Measurements from ENCODE around the gene FIGN. TPM values are rescaled to one million over a fixed set of nuclear protein-coding genes. Genes with fewer than 3 reads are reported as not detected.

FIGN gene
- total and polyA plus RNA-seq, 10 of the 15 experiments (the other 5 are each of a cell fraction or from before 2014, with no cell fraction given), result under 0.01 to 0.01 TPM; not detected in 8

DNA sequence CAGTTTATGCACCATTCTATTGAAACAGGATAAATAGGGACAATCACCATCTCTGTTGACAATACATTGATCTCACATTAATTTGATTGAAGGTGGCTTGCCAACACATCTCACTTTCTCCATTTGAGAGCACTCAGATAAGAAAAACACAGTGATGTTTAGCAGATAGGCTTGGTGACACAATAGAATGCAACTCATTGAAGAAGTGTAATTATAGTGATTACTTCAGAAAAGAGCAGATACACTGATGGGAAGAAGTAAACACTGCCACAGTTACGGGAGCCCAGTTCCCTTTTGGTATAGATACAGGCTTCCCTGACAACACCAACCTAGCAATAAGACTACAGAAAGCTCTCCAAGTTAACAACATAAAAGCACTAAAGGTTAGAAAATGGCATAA, 89.1 kb downstream of the FIGN start:
- Histone ChIP-seq H3K4me2 (ENCODE audit: control insufficient read depth, insufficient read depth) (no peak overlapping the region), H3K27ac (ENCODE audit: control insufficient read depth, insufficient read depth) (no peak overlapping the region), H3K9me3 (replicated peaks; ENCODE audit: control insufficient read depth, insufficient read depth, low read length) (no peaks in the 10 kb centered on the region), H2AFZ (ENCODE audit: control insufficient read depth, low read depth, low read length) (no peak overlapping the region), H3K27me3 (replicated peaks in 1 of 2; ENCODE audit: control insufficient read depth in 2 of 2, insufficient read depth in 2 of 2, low read length in 1 of 2) (no peaks in the 10 kb centered on the region), H3K9ac (ENCODE audit: control insufficient read depth, insufficient read depth, low read length) (no peak overlapping the region), H3K79me2 (ENCODE audit: control insufficient read depth, insufficient read depth, low read length) (no peaks in the 10 kb centered on the region), H4K20me1 (ENCODE audit: control insufficient read depth, insufficient read depth) (no peaks in the 10 kb centered on the region), H3K4me3 (no peak overlapping the region), H3K4me1 (ENCODE audit: control insufficient read depth, insufficient read depth, low read length) (no peaks in the 10 kb centered on the region), H3K36me3 (ENCODE audit: control insufficient read depth in 2 of 2, insufficient read depth in 2 of 2, low read length in 1 of 2) (no peaks in the 10 kb centered on the region)
- ChIA-PET POLR2A (no interaction called here), CTCF (interaction anchor here (0.6 kb wide), 2 partner anchors 320 to 462 kb away, joined by 3 read pairs; no protein-coding TSS in a partner anchor), RAD21 (ENCODE audit: unreplicated experiment) (no interaction called here), SMC1A (ENCODE audit: uncharacterized antibody, unreplicated experiment) (interaction anchor here (0.8 kb wide), 1 partner anchor 9 kb away, joined by 4 read pairs; no protein-coding TSS in a partner anchor)
- in situ Hi-C loops (cut with MboI), result no loop called here
- DNase-seq (ENCODE audit: low read depth, low spot score) (no peak), ATAC-seq (no peak), FAIRE-seq (no peak)
- BruUV-seq (replicated peaks), result no TSS peak
- intact Hi-C loops (cut with micrococcal nuclease; ENCODE audit: unreplicated experiment), result no loop called here
- TF ChIP-seq PML (IDR thresholded peaks at IDR 0.05; ENCODE audit: low read length), result no peak
- TF ChIP-seq HDAC6 (IDR thresholded peaks at IDR 0.05; ENCODE audit: unreplicated experiment), result no peak
- no peak for TF ChIP-seq MTA2 (IDR thresholded peaks at IDR 0.05; ENCODE audit: low read depth)
- 0% methylated on average over 1 of the region's 1 CpG for WGBS (ENCODE audit: insufficient coverage, insufficient replicate concordance, low lambda C conversion rate, missing lambda C conversion rate)

DNA sequence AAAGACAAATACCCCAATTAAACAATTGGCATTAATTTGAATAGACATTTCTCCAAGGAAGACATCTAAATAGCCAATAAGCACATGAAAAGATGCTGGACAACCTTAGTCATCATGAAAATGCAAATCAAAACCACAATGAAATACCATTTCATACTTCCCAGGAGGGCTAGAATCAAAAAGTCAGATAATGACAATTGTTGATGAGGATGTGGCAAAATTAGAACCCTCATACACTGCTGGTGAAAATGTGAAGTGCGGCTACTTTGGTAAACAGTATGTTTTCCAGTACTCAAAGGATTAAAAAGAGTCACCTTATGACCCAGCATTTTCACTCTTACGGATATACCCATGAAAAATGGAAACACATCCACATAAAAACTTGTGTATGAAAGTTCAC, 91.6 kb downstream of the FIGN start:
- Histone ChIP-seq H3K9ac (ENCODE audit: control insufficient read depth, insufficient read depth, low read length) (no peak overlapping the region), H3K36me3 (ENCODE audit: control insufficient read depth in 2 of 2, insufficient read depth in 2 of 2, low read length in 1 of 2) (no peaks in the 10 kb centered on the region), H3K4me2 (ENCODE audit: control insufficient read depth, insufficient read depth) (no peak overlapping the region), H3K9me3 (replicated peaks; ENCODE audit: control insufficient read depth, insufficient read depth, low read length) (no peaks in the 10 kb centered on the region), H3K79me2 (ENCODE audit: control insufficient read depth, insufficient read depth, low read length) (no peaks in the 10 kb centered on the region), H3K27ac (ENCODE audit: control insufficient read depth, insufficient read depth) (no peak overlapping the region), H4K20me1 (ENCODE audit: control insufficient read depth, insufficient read depth) (no peaks in the 10 kb centered on the region), H3K4me1 (ENCODE audit: control insufficient read depth, insufficient read depth, low read length) (no peaks in the 10 kb centered on the region), H3K27me3 (replicated peaks in 1 of 2; ENCODE audit: control insufficient read depth in 2 of 2, insufficient read depth in 2 of 2, low read length in 1 of 2) (no peaks in the 10 kb centered on the region), H3K4me3 (no peak overlapping the region), H2AFZ (ENCODE audit: control insufficient read depth, low read depth, low read length) (no peak overlapping the region)
- DNase-seq (ENCODE audit: low read depth, low spot score) (no peak), ATAC-seq (no peak), FAIRE-seq (no peak)
- SMC1A ChIA-PET (ENCODE audit: uncharacterized antibody, unreplicated experiment), result no interaction called here
- intact Hi-C loops (cut with micrococcal nuclease; ENCODE audit: unreplicated experiment), result no loop called here
- BruUV-seq (replicated peaks), result no TSS peak
- CTCF ChIA-PET, result interaction anchor here (0.6 kb wide), 1 partner anchor 14 kb away, joined by 3 read pairs; no protein-coding TSS in a partner anchor
- in situ Hi-C loops (cut with MboI), result no loop called here
- 32% methylated on average over 2 of the region's 2 CpGs for WGBS (ENCODE audit: insufficient coverage, insufficient replicate concordance, low lambda C conversion rate, missing lambda C conversion rate)
- POLR2A ChIA-PET, result no interaction called here
- RAD21 ChIA-PET (ENCODE audit: unreplicated experiment), result no interaction called here
- TF ChIP-seq SRF (IDR thresholded peaks at IDR 0.05; ENCODE audit: low read depth in 2 of 2, low read length in 2 of 2) (no peak), STAT3 (IDR thresholded peaks at IDR 0.05; ENCODE audit: low read depth, low read length) (no peak), POU2F2 (IDR thresholded peaks at IDR 0.05; ENCODE audit: borderline replicate concordance, low read depth, low read length) (no peak), SUZ12 (IDR thresholded peaks at IDR 0.05; ENCODE audit: unreplicated experiment) (no peak), NR2C1 (IDR thresholded peaks at IDR 0.05) (no peak), SP1 (IDR thresholded peaks at IDR 0.05; ENCODE audit: low read depth, low read length) (no peak)
- TF ChIP-seq, protein P1, sequence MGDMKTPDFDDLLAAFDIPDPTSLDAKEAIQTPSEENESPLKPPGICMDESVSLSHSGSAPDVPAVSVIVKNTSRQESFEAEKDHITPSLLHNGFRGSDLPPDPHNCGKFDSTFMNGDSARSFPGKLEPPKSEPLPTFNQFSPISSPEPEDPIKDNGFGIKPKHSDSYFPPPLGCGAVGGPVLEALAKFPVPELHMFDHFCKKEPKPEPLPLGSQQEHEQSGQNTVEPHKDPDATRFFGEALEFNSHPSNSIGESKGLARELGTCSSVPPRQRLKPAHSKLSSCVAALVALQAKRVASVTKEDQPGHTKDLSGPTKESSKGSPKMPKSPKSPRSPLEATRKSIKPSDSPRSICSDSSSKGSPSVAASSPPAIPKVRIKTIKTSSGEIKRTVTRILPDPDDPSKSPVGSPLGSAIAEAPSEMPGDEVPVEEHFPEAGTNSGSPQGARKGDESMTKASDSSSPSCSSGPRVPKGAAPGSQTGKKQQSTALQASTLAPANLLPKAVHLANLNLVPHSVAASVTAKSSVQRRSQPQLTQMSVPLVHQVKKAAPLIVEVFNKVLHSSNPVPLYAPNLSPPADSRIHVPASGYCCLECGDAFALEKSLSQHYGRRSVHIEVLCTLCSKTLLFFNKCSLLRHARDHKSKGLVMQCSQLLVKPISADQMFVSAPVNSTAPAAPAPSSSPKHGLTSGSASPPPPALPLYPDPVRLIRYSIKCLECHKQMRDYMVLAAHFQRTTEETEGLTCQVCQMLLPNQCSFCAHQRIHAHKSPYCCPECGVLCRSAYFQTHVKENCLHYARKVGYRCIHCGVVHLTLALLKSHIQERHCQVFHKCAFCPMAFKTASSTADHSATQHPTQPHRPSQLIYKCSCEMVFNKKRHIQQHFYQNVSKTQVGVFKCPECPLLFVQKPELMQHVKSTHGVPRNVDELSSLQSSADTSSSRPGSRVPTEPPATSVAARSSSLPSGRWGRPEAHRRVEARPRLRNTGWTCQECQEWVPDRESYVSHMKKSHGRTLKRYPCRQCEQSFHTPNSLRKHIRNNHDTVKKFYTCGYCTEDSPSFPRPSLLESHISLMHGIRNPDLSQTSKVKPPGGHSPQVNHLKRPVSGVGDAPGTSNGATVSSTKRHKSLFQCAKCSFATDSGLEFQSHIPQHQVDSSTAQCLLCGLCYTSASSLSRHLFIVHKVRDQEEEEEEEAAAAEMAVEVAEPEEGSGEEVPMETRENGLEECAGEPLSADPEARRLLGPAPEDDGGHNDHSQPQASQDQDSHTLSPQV (IDR thresholded peaks at IDR 0.05), result no peak
- TF ChIP-seq, protein P2, sequence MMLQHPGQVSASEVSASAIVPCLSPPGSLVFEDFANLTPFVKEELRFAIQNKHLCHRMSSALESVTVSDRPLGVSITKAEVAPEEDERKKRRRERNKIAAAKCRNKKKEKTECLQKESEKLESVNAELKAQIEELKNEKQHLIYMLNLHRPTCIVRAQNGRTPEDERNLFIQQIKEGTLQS (IDR thresholded peaks at IDR 0.05; ENCODE audit: borderline replicate concordance, extremely low read depth, low read depth, low read length), result no peak
- TF ChIP-seq, protein P3, sequence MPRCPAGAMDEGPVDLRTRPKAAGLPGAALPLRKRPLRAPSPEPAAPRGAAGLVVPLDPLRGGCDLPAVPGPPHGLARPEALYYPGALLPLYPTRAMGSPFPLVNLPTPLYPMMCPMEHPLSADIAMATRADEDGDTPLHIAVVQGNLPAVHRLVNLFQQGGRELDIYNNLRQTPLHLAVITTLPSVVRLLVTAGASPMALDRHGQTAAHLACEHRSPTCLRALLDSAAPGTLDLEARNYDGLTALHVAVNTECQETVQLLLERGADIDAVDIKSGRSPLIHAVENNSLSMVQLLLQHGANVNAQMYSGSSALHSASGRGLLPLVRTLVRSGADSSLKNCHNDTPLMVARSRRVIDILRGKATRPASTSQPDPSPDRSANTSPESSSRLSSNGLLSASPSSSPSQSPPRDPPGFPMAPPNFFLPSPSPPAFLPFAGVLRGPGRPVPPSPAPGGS (IDR thresholded peaks at IDR 0.05; ENCODE audit: borderline replicate concordance, insufficient read depth, low read depth, low read length, poor library complexity, severe bottlenecking), result no peak
